ENCODE data around the gene USP6NL.

Gene USP6NL

DNA sequence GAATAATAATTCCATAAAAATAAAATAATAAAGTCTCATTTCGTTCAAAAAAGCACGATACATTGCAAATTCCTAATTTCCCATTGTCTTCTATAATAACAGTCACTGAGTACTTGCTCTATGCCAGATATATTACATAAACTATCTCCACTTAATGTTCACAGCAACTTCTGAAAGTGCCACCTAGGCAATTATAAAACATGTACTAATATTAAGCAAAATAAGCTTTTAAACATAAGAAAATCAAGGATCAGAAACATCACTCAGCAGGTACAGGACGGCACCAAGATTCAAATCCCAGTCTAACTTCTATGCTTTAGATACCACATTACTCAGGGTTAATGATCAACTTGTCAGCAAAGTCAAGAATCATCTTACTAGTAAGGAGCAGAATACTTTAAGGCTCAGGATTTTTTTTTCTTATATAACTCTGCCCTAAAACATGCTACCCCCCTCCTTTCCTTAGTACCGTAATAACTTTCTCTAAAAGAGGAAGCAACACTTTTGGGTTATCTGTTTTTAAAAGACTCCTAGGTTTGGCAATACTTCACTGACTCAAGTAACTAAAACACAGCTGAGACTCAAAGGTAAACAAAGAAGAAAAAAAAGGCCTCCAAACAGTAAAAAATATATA is 51.3 kb downstream of the USP6NL start:
- CTCF ChIA-PET = interaction anchor here (0.6 to 2.7 kb wide), 4 partner anchors 10 to 17 kb away, joined by 3 to 8 read pairs (median 4); no protein-coding TSS in a partner anchor
- peak; percentile 37 for DNase-seq (ENCODE audit: extremely low spot score)
- POLR2A ChIA-PET = no interaction called here
- TF ChIP-seq, protein P1, sequence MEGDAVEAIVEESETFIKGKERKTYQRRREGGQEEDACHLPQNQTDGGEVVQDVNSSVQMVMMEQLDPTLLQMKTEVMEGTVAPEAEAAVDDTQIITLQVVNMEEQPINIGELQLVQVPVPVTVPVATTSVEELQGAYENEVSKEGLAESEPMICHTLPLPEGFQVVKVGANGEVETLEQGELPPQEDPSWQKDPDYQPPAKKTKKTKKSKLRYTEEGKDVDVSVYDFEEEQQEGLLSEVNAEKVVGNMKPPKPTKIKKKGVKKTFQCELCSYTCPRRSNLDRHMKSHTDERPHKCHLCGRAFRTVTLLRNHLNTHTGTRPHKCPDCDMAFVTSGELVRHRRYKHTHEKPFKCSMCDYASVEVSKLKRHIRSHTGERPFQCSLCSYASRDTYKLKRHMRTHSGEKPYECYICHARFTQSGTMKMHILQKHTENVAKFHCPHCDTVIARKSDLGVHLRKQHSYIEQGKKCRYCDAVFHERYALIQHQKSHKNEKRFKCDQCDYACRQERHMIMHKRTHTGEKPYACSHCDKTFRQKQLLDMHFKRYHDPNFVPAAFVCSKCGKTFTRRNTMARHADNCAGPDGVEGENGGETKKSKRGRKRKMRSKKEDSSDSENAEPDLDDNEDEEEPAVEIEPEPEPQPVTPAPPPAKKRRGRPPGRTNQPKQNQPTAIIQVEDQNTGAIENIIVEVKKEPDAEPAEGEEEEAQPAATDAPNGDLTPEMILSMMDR (IDR thresholded peaks at IDR 0.05; ENCODE audit: control extremely low read depth, extremely low read depth, low read depth, missing control alignments) = no peak

DNA sequence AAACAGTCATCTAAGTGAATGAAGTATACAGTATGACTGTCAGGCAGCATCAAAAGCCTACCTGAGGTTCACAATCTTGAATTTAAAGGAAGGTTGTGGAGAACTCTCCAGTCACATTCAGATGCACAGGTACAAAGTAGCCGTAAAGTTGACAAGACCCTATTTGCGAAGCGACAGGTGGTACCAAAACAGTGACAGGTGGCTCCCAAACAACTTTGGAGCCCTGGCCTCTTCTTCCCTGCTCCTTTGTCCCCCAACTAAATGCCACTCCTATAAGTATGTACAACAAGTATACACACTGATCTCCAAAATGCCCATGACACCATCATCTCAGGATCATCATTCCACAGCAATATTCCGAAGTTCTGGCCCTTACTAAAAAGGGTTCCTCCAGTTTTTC is 53.5 kb downstream of the USP6NL start:
- ChIA-PET CTCF (interaction anchor here (1.0 to 1.9 kb wide), 3 partner anchors 8 to 15 kb away, joined by 3 to 5 read pairs (median 3); no protein-coding TSS in a partner anchor), POLR2A (no interaction called here)
- no peak for DNase-seq (ENCODE audit: extremely low spot score)
- TF ChIP-seq, protein P1 (IDR thresholded peaks at IDR 0.05; ENCODE audit: control extremely low read depth, extremely low read depth, low read depth, missing control alignments) = no peak

DNA sequence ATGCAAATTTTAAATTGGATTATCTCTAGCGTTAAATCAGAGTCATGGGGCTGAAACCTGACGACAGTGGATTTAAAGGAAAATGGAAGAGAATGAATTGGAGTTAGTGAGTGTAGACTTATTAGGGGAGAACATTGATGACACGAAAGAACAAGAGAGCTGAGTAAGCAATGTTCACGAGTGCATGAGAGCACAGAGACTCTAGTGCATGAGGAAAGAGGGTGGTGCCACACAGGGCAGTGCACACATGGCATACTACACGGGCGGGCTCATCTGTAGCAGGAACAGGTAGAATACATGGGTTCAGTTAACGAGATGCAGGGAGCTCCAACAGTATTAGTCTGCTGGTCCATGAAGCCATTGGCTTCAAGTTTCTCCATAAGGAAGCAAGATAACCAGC is 53.9 kb downstream of the USP6NL start:
- ChIA-PET CTCF (interaction anchor here (1.0 to 1.9 kb wide), 3 partner anchors 9 to 15 kb away, joined by 3 to 5 read pairs (median 3); no protein-coding TSS in a partner anchor), POLR2A (no interaction called here)
- DNase-seq (ENCODE audit: extremely low spot score) = no peak
- TF ChIP-seq, protein P1 (IDR thresholded peaks at IDR 0.05; ENCODE audit: control extremely low read depth, extremely low read depth, low read depth, missing control alignments) = no peak

DNA sequence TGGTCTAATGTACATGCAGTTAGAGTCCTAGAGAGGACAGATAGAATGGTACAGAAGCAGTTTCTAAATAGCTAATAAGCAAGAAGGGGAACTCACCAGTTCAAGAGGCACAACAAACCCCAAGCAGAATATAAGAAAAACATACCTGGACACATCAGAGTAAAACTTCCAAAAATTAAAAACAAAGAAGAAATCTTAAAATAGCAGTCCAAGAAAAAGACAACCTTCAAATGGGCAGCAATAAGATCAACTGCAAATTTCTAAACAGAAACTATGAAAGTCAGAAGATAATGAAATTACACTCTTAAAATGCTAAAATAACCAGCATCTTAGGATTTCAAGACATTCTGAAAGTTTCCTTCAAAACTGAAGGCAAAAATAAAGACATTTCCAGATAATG is 55.9 kb downstream of the USP6NL start:
- DNase-seq (ENCODE audit: extremely low spot score) = no peak
- ChIA-PET POLR2A (no interaction called here), CTCF (interaction anchor here (1.6 kb wide), 1 partner anchor 202 kb away, joined by 4 read pairs; no protein-coding TSS in a partner anchor)
- TF ChIP-seq, protein P1 (IDR thresholded peaks at IDR 0.05; ENCODE audit: control extremely low read depth, extremely low read depth, low read depth, missing control alignments) = no peak

- DNase-seq (ENCODE audit: extremely low spot score) = peak; percentile 56
- ChIA-PET CTCF (interaction anchor here (0.6 to 1.5 kb wide), 2 partner anchors 16 to 33 kb away, joined by 3 to 5 read pairs; no protein-coding TSS in a partner anchor), POLR2A (interaction anchor here (0.6 kb wide), 1 partner anchor 18 kb away, joined by 3 read pairs; no protein-coding TSS in a partner anchor)
- TF ChIP-seq, protein P1 (IDR thresholded peaks at IDR 0.05; ENCODE audit: control extremely low read depth, extremely low read depth, low read depth, missing control alignments) = no peak
These were observed 57.6 kb downstream of the USP6NL start for GRCh38 chr10:11553773-11554381.

- ChIA-PET CTCF (interaction anchor here (1.0 to 1.4 kb wide), 3 partner anchors 9 to 206 kb away, joined by 3 to 5 read pairs (median 3); no protein-coding TSS in a partner anchor), POLR2A (no interaction called here)
- TF ChIP-seq, protein P1 (IDR thresholded peaks at IDR 0.05; ENCODE audit: control extremely low read depth, extremely low read depth, low read depth, missing control alignments) = no peak
- DNase-seq (ENCODE audit: extremely low spot score) = no peak
These were observed 59.4 kb downstream of the USP6NL start for GRCh38 chr10:11551916-11552602.

Measured in GM10248 (cell line).